ENCODE data around the gene ADAMTSL3.

ADAMTSL3 gene

GRCh38 chr15:83818591-83818990, 164.7 kb downstream of the ADAMTSL3 start:
- no peak for DNase-seq (ENCODE audit: low read depth in 2 of 2)

- DNase-seq (ENCODE audit: low read depth in 2 of 2), result no peak
Observed at GRCh38 chr15:83830381-83830780, 176.5 kb downstream of the ADAMTSL3 start.

GRCh38 chr15:83833569-83833968, 179.6 kb downstream of the ADAMTSL3 start:
- no peak for DNase-seq (ENCODE audit: low read depth in 2 of 2)

DNA sequence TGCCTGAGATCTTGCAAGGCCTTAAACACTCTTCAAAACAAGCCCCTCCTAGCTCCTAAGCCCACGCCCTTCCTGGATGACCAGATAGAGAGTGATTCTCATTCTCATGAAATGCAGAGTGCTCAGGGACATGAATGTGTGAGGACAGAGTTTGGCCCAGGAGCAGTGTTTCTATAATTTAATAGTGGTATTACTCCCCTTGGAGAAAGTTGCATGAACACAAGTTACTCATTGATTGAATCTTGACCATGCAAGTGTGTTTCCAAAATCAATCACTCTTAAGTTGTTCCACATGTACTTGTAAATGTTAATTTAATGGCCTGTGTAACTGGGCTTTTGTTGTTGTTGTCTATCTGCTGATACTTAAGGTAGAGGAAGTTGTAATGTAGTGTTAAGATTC, 181.6 kb downstream of the ADAMTSL3 start:
- no peak for DNase-seq (ENCODE audit: low read depth in 2 of 2)

GRCh38 chr15:83837945-83838571, 184.1 kb downstream of the ADAMTSL3 start:
- no peak for DNase-seq (ENCODE audit: low read depth in 2 of 2)

- no peak for DNase-seq (ENCODE audit: low read depth in 2 of 2)
Observed at GRCh38 chr15:83838763-83839162, 184.8 kb downstream of the ADAMTSL3 start.

- no peak for DNase-seq (ENCODE audit: low read depth in 2 of 2)
Observed at GRCh38 chr15:83842281-83842680, 188.4 kb downstream of the ADAMTSL3 start.

- DNase-seq (ENCODE audit: low read depth in 2 of 2), result no peak
Observed at GRCh38 chr15:83843471-83843871, 189.5 kb downstream of the ADAMTSL3 start.

- no peak for DNase-seq (ENCODE audit: low read depth in 2 of 2)
Observed at GRCh38 chr15:83844742-83845141, 190.8 kb downstream of the ADAMTSL3 start.

GRCh38 chr15:83845230-83845629, 191.3 kb downstream of the ADAMTSL3 start:
- no peak for DNase-seq (ENCODE audit: low read depth in 2 of 2)

DNA sequence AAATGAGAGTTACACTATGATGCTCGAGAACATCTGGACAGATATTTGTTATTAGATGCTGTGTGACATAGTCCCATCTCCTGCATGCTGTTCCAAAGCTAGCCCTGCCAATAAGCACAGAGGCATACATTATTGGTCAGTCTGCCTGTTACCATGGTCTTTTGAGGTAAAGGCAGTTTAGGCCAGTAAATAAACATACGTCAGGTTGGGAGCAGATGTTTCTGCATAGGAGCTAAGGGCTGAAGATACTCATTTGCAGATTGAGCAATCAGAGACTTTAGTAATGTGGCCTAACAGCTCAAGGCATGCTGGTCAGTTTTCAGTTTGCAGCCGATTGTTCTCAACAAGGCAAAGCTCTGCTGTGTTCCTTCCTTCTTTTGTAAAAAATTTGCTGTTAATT, 192.9 kb downstream of the ADAMTSL3 start:
- no peak for DNase-seq (ENCODE audit: low read depth in 2 of 2)

GRCh38 chr15:83848315-83849050, 194.6 kb downstream of the ADAMTSL3 start:
- no peak for DNase-seq (ENCODE audit: low read depth in 2 of 2)

GRCh38 chr15:83850015-83850414, 196.1 kb downstream of the ADAMTSL3 start:
- no peak for DNase-seq (ENCODE audit: low read depth in 2 of 2)

DNA sequence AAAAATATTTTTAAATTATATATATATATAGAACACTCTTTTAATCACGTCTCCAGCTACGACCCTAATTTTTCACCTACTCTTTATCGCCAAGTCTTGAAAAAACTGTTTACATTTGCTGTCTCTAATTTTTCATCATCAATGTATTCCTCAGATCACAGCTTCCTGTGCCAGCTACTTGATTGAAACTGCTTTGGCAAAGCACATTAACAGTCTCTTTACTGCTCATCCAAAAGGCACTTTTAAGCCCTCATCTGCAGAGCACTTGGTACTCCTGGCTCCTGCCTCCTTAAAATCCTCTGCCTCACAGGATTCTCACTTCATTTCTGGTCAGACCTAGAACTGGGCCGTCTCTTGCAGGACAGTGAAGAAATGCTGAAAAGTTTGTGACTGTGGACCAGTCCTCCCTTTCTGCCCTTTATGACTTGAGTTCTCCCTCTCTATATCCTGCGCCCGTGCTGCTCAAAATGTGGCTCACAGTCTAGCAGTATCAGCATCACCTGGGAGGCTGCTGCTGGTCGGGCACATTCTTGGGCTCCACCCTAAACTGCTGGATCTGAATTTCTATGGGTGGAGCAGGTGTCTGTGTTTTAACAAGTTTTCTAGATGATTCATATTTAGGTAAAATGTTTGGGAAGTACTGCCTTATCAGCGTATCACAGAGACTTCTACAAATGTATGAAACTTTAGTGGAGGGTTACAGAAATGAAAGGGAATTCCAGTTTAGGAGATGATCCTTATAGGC, 196.8 kb downstream of the ADAMTSL3 start:
- DNase-seq (ENCODE audit: low read depth in 2 of 2), result no peak

DNA sequence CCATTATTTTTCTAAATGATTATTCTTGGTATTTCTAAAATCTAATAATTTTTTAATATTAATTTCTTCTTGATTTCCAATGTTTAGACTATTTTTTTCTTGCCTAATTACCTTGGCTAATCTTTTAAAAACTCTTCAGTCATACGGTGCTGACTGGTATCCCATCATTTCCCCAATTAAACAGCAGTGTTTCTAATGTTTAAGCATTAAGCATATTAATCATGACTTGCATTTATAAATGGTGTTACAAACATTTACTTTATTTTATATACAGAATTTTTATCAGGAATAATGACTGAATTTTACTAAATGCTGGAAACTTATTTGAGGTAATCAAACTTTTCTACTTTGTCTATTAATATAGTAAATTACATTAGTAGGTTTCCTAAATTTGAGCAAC, 199.3 kb downstream of the ADAMTSL3 start:
- no peak for DNase-seq (ENCODE audit: low read depth in 2 of 2)

- DNase-seq (ENCODE audit: low read depth in 2 of 2), result no peak
Observed at GRCh38 chr15:83854321-83854720, 200.4 kb downstream of the ADAMTSL3 start.

DNA sequence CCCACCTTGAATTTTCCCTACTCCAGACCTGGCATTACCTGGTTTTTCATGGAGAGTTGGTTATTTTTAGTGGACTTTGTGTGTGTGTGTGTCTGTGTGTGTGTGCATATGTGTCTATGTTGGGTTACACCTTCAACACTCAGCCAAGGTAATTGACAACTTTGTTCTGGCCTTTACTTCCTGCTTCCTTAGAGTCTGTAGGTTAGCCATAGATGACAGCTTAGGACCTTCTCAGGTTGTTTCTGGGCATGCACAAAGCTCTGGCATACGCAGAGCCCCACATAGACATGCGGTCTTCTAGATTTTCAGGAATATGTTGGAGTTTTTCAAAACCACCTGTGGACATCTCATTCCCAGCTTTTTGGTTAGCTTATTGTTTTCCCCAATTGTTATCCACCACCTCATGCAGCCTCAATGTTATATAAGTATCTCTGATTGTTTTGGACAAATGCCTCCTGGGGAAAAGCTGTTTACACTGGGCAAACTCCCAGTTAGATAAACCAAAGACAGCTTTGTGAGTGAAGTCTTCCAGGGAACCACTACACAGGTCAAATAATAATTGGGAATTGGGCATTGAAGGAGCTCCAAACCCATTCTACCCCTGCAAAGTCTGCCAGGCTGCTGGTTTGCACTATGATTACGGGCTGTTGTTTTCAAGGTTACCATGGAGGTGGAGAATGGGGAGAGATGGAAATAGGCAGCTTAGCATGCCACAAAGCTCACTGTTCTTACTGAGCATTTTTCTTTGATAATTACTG, 201.2 kb downstream of the ADAMTSL3 start:
- DNase-seq (ENCODE audit: low read depth in 2 of 2), result no peak

GRCh38 chr15:83855956-83856355, 202.0 kb downstream of the ADAMTSL3 start:
- DNase-seq (ENCODE audit: low read depth in 2 of 2), result no peak

GRCh38 chr15:83858820-83859505, 205.0 kb downstream of the ADAMTSL3 start:
- no peak for DNase-seq (ENCODE audit: low read depth in 2 of 2)

DNA sequence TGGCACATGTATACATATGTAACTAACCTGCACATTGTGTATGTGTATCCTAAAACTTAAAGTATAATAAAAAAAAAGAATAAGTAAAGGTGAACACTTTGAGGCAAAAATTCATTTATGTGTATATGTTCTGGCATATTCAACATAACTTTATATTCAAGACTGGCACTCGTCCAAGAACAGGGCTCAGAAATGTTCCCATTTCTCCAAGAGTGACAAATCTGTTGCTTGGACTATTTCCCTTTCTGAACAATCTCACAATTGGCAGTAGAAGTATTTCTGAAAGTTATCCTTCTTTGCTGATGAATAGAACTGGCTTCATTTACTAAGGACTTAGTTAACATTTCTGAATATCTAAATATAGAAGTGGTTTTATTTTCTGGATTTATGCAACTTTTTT, 212.8 kb downstream of the ADAMTSL3 start:
- DNase-seq (ENCODE audit: low read depth in 2 of 2), result no peak

DNA sequence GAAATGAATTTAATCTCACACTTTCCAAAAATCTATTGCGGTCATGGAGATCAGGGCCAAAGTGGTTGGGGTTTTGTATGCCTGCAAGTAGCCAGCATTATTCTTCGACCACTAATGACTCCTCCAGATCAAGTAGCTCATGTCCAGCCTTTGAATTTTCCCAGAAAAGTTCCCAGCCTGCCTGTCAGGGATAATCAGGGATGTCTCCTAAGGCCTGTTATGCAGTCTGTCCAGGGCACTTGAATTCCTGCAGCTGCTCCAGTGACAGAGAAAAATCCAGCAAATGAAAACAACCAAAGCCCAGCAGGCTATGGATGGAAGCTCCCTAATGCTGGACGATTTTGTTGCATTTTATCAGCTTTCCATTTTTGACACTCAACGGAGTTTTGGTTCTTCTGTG, 215.4 kb downstream of the ADAMTSL3 start:
- DNase-seq (ENCODE audit: low read depth in 2 of 2), result no peak

Data from stimulated activated CD4-positive, alpha-beta T cell treated with anti-CD3 and anti-CD28 coated beads, Interleukin-15, amount 100 ng/mL, for 48 hours (primary cell).